ENCODE measurements around the gene ZBP1.

The ZBP1 gene

GRCh38 chr20:57598060-57598459 lies 22.2 kb downstream of the ZBP1 start:
- DNase-seq (ENCODE audit: low spot score): no peak

- DNase-seq (ENCODE audit: low spot score): peak; percentile 69
Measured at GRCh38 chr20:57596998-57597939, 23.0 kb downstream of the ZBP1 start.

- DNase-seq (ENCODE audit: low spot score): no peak
Measured at GRCh38 chr20:57596358-57596757, 23.9 kb downstream of the ZBP1 start.

DNA sequence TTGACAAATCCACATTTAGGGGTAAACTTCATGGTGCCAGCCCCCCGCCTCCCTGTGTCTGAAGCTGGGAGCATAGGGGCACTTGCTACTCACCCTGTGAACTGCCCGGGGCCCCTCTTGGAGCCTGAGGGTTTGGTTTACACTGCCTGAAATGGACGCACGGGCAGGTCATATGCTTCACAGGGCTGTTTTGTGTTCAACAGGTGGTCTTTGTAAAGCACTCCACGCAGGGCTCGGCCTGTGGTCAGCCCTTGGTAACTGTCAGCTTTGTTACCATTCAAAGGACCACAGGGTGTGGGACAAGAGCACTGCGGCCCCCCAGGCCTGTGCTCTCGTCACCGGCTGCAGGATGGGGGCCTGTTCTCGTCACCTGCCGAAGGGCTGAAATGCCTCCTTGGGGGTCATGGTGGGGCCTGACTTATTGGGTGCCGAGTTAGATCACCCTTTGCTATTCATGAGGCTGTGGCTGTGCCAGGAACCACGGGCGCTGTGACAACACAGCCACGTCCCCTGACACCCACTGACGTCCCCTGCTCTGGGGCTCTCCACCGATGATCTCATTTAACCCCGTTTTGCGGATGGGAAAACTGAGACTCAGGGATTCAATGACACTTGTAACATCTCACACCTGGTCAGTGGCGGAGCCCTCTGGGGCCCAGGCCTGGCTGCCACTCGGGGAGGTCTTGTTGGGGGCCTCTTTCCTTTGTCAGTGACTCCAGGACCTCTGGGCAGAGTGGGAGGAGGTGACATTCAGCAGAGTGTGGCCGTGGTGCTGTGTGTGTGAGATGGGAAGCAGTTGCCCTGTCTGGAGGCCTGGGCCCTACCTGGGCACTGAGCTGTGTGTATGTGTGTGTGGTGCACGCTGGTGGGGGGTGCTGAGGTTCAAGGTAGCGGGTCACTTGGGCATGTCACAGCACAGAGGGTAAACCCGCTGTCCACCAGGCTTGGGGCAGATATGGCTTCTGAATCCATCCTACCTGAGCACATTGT lies 24.9 kb downstream of the ZBP1 start:
- DNase-seq (ENCODE audit: low spot score): no peak

DNA sequence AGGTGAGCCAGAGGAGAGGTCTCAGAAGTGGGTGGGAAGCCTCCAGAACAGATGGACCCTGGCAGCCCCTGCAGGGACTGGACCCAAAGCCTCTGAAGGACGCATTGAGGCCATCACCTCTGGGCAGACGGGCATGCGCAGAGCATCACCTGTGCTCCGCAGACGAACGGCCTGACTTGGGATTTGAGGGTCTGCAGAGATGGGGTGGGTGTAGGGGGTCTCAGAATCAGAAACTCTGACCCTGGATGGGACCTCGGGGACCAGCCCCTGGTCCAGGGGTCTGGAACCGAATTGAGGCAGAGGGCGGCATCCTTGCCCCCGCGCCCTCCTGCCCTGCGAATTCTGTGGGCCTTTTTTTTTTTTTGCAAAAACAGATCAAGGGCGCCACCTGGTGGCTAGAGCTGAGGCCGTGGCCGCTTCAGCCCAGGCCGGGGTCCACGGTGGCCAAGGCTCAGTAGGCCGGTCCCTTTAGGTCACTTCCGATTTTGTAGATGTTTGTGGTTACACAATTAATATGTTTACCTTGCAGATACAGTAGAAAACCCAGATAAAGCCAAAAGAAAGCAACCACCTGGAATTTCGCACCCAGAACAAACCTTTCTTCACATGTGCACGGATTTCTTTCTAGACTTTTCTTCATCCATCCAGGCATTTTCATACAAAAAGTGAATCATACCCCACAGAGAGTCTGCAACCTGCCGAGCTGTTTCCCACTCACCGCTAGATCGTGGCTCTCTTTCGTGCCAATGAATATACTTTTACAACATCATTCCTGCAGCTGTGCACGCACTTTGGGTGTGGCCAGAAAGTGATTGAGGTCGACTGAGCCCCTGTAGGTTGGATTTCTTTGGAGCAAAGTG lies 25.9 kb downstream of the ZBP1 start:
- DNase-seq (ENCODE audit: low spot score): no peak

DNA sequence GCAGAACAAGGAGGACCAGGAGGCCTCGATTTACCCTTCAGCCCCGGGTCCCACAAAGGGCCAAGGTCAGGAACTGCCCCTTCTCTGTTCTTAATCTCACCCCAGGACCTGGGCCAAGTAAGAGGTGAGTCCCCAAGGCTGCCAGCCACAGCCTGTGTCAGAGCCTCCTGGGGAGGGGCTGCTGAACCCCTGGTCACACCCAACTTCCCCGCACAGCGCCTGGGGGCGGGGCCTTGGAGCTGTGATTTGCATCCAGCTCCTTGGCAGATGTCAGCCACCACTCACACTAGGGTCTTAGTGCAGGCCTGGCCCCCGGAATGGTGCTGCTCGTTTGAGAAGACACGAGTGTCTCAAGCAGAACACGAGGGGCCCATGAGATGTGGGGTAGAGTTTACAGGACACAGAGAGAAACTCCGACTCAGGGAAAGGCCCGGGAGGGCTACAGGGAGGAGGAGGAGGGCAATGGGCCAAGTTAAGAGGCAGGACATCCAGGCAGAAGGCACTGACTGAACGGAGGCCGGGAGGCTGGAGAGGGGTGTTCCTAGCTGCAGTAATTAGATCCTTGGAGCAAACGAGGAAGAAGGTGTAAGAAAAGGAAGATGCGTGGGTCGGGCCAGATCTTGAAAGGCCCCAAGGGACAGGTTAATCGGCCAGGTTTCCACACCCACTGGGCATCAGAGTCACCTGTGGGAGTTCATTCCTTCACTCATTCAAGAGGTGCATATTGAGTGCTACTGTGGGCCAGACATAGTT lies 26.9 kb downstream of the ZBP1 start:
- no peak for DNase-seq (ENCODE audit: low spot score)

DNA sequence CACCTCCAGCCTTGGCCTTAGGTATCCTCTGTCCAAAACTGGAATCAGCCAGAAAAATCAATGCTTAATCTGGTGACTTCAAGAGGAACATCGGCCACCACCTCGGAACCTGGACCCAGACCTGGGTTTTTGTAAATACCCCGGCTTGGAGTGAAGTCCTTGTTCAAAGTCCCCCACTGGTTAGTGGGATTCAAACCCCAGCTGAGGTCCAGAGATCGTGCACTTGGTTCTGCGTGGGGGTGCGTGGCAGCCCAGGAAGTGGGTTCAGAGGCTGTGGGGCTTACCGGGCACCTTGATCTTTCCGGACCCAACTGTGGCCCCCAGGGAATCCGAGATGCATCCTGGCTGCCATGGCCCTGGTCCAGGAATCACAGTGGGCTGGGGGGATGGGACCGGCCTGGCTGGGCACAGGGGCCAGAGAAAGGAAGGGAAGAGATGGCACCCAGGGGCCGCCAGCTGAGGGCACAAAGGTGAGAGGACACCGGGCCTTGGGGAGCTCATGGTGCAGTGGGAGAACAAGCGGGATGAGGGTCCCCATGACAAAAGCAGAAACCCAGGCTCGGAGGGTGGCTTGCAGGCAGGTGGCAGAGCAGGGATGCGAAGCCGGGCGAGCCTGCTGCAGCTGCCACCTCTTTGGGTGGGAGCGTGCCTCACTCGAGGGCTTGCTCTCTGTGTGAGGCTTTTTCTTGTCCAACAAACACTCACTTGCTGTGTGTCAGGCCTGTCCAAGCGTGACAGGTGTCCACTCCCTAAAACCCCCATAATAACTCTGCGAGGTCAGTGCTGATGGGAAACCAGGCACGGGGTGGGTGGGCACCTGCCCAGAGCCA lies 27.7 kb downstream of the ZBP1 start:
- DNase-seq (ENCODE audit: low spot score): no peak

GRCh38 chr20:57591289-57592229 lies 28.7 kb downstream of the ZBP1 start:
- no peak for DNase-seq (ENCODE audit: low spot score)

GRCh38 chr20:57590485-57591288 lies 29.5 kb downstream of the ZBP1 start:
- no peak for DNase-seq (ENCODE audit: low spot score)

DNA sequence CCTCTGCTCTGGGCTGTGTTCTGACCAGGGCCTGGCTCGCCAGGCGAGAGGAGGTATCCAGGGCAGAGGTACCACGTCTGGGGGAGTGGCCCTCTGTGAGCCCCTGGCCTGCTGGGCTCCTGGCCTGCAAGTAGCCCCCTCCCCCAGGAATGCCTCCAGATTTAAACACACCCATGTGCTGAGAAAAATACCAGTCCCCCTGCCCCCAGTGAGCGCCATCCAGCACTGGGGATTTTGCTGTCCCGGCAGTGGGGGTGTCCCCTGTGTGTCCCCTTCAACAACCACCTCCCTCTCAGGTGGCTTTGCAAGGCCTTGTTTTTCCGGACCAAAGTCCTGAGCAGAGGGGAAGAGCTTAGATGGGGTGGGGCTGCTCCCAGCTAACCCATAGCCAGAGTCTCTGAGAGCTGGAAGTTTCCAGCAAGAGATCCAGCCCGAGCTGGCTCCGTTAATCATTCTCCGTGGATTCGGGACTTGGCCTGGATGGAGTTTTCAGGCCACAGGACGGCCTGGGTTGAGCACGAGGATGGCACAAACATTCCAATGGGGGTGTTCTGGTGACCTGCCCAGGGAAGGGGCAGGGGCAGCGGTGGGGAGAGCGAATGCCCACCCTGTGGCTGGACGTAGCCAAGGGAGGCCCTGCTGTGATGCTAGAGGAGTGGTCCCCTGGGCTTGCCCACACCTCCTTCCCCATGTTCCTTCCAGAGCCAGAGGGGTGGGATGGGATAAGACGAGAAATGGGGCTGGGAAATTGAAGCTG lies 30.3 kb downstream of the ZBP1 start:
- no peak for DNase-seq (ENCODE audit: low spot score)

DNA sequence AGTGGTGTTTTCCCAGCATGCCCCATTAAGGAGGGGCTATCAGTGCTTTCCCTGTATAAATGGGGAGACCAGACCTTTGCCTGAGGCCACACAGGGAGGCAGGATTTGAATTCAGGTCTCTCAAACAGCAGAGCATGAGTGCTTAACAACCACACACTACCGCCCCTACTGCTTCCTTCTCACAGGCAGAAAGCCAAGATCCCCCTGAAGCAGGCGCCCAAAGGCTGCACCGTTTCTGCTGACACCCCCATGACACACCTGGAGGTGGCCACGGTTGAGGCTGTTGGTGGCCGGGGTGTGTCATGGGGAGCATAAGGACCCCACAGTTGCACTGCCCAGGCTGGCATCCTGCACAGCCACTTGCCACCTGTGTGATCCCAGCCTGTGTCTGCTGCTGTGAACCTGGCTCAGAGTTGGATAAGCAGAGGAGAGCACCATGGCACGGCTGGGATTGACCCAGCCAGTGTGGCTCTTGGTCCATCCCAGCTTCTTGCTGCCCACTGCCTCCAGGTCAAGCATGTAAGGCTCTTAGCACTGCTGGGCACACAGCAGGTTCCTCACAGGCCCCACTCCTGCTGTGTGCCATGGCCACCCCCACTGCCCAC lies 31.0 kb downstream of the ZBP1 start:
- no peak for DNase-seq (ENCODE audit: low spot score)

DNA sequence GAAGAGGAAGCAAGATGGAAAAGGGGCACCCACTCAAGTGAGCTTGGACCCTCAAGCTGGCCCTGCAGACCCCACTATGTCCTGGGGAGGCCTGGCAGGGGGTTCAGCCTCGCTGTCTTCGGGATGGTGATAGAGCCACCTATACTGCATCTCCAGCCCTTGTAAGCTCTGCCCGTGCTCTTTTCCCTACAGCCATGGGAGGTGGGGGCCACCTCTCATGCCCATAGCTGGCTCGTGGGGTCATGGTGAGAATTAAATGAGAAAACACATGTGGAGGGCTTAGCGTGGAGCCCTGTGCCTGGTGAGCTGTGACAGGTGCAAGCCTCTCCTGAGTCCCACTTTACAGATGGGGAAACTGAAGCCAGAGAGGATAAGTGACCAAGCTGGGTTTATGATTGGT lies 31.6 kb downstream of the ZBP1 start:
- no peak for DNase-seq (ENCODE audit: low spot score)

- no peak for DNase-seq (ENCODE audit: low spot score)
Measured at GRCh38 chr20:57587989-57588377, 32.2 kb downstream of the ZBP1 start.

DNA sequence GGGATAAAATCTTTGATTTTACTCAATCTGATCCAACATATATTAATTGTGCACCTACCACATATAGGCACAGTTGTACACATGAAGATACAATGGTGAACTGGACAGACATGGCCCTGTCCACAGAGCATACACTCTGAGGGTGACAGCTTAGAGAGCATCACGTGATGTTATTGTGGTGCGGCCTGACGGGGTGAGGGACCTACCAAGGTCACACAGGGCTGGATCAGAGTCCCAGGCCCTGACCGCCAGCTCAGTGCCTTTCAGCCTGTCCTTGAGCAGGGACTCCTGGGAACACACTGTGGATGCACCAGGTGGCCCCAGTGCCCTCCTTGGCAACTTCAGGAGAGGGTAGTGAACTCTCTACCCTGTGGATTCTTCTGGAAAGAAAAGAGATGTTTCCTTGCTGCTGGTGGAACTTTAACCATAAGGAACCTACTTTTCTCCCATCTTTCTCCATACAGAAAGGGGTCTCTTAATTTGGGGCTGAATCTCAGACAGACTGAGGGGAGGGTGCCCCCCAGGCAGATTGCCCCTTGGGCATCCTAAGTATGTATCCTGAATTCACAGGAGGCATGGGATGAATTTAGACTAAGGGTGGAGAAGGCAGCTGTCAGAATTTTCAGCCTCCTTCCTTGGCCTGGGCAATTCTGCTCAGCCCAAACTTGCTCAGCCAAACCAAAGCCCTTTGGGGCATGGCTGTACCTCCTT lies 32.8 kb downstream of the ZBP1 start:
- no peak for DNase-seq (ENCODE audit: low spot score)

DNA sequence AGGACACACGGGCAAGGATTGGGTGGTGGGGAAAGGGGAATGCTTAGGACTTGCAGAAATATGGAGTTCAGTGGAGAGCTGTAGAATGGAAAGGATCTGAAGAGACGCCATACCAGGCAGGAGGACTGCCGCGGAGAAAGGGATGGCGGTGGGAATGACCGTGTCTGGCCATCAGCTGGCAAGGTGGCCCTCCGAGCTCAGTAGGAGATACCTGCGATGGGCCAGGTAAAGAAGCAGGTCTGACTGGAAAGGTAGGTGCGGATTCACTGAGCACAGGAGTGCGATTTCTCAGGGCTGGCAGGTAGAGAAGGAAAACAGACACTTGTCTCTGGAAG lies 33.3 kb downstream of the ZBP1 start:
- no peak for DNase-seq (ENCODE audit: low spot score)

DNA sequence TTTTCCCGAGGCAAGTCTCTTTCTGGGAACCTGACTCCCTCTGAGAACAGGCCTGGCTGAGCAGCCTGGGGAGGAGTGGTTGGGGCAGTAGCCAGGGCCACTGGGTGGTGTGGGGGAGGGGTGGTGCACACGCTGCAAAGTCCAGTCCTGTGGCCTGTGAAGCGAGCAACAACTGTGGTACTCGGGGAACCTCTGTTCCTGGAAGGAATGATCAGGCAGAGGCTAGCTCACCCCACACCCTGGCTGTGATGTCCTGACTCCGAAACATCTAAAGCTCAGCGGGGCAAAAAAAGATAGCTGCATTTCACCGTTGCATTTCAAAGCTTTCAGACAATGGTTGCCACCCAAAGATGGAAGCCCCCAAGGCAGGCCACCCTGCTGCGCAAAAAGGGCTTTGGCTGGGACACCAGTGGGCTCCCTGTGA lies 33.8 kb downstream of the ZBP1 start:
- no peak for DNase-seq (ENCODE audit: low spot score)

Measured in Ammon's horn (tissue), 1 donor.